ENCODE results near the gene FAM200C. TPM values are rescaled to one million over a fixed set of nuclear protein-coding genes. Genes with fewer than 3 reads are reported as not detected.

FAM200C gene
- total and polyA plus RNA-seq, 7 donors: 0.54 to 8.5 (median 1.4) TPM

- H3K4me1 ChIP-seq: peaks cover 22% of the 10 kb centered on the region
- H3K27me3 ChIP-seq (ENCODE audit: insufficient read depth in 3 of 3, low read length in 2 of 3): no peaks in the 10 kb centered on the region
- intact Hi-C loops (cut with DNase I): no loop called here
- DNase-seq: no peak
- ATAC-seq: no peak
- TF ChIP-seq, protein P1, sequence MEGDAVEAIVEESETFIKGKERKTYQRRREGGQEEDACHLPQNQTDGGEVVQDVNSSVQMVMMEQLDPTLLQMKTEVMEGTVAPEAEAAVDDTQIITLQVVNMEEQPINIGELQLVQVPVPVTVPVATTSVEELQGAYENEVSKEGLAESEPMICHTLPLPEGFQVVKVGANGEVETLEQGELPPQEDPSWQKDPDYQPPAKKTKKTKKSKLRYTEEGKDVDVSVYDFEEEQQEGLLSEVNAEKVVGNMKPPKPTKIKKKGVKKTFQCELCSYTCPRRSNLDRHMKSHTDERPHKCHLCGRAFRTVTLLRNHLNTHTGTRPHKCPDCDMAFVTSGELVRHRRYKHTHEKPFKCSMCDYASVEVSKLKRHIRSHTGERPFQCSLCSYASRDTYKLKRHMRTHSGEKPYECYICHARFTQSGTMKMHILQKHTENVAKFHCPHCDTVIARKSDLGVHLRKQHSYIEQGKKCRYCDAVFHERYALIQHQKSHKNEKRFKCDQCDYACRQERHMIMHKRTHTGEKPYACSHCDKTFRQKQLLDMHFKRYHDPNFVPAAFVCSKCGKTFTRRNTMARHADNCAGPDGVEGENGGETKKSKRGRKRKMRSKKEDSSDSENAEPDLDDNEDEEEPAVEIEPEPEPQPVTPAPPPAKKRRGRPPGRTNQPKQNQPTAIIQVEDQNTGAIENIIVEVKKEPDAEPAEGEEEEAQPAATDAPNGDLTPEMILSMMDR (IDR thresholded peaks at IDR 0.05): no peak
- H3K9me3 ChIP-seq: no peaks in the 10 kb centered on the region
- WGBS, 3 donors: 21 to 38% (median 32%) methylated on average over 7 of the region's 7 CpGs
- no peaks in the 10 kb centered on the region for H3K36me3 ChIP-seq (ENCODE audit: insufficient read depth in 1 of 2, low read depth in 1 of 2)
- H3K27ac ChIP-seq: peak overlapping the region; percentile 46
- H3K4me3 ChIP-seq: no peak overlapping the region
These were observed 42.5 kb downstream of the FAM200C start for GRCh38 chr5:160357394-160357793.

DNA sequence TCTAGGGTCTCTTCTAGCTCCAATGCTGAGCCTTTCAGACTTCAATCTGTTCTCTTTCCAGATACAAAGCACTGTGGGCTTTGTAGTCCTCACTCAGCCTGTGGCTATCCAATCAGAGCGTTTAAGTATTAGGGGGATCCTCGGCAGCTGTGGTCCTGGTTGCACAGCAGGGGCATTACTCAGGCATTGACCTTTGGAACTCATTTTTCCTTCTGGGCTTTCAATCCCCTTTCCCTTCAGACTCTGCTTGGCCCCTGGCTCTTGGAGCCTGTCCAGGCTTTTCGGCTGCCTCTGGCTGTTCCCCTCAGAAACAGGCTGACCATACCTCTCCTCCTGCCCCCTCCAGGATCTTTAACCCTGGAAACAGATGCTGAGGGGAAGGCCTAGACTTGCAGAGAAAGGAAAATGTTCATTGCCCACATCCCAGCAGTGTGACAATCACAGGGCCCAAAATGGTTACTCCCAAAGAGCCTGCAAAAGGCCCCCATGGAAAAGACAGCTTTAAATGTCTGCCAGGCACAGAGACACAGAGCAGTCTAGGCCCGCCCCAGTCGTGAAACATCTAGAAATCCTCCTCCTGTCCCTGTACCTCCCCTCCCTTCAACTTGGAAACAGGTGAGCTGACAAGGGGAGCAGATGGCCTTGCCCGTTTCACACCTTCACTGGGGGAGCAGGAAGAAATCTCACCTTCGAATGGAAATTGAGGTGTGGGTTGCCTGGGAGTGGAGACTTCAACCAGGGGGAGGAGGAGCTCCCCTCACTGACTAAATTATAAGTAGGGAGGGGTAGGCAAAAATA is 43.1 kb downstream of the FAM200C start:
- no peak for ATAC-seq
- Histone ChIP-seq H3K4me1 (peaks cover 22% of the 10 kb centered on the region), H3K27me3 (ENCODE audit: insufficient read depth in 3 of 3, low read length in 2 of 3) (no peaks in the 10 kb centered on the region), H3K9me3 (no peaks in the 10 kb centered on the region), H3K27ac (peak overlapping the region; percentile 46), H3K4me3 (no peak overlapping the region), H3K36me3 (ENCODE audit: insufficient read depth in 1 of 2, low read depth in 1 of 2) (no peaks in the 10 kb centered on the region)
- TF ChIP-seq, protein P1 (IDR thresholded peaks at IDR 0.05): no peak
- WGBS, 3 donors: 50 to 64% (median 53%) methylated on average over 7 of the region's 7 CpGs
- DNase-seq: no peak
- intact Hi-C loops (cut with DNase I): no loop called here

DNA sequence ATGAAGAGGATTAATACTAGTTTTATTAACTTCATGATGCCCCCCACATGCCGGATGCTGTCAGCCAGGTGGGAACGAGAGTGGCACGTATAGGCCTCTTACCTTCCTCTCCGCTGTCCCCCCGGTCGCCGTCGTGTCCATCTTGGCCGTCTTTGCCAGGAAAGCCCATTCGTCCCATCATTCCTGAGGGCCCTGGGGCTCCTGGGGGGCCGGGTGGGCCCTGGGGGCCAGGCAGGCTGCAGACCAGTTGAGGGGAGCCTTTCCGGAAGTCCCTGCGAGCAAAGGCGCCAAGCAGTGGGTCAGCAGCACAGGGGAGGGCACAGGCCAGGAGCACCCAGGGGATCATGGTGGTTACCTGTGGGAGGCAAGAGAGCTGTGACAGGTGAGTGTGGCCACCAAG is 45.2 kb downstream of the FAM200C start:
- TF ChIP-seq, protein P1 (IDR thresholded peaks at IDR 0.05): no peak

GRCh38 chr5:160353379-160353778 is 46.5 kb downstream of the FAM200C start:
- Histone ChIP-seq H3K4me3 (no peak overlapping the region), H3K9me3 (no peaks in the 10 kb centered on the region), H3K27ac (peak overlapping the region; percentile 55), H3K27me3 (ENCODE audit: insufficient read depth in 3 of 3, low read length in 2 of 3) (no peaks in the 10 kb centered on the region), H3K36me3 (ENCODE audit: insufficient read depth in 1 of 2, low read depth in 1 of 2) (no peaks in the 10 kb centered on the region), H3K4me1 (peaks cover 21% of the 10 kb centered on the region)
- 26 to 47% (median 30%) methylated on average over 8 of the region's 8 CpGs for WGBS, 3 donors
- DNase-seq: peak; percentile 69 to 87
- ATAC-seq: peak; percentile 97 to 99 (median 98)
- intact Hi-C loops (cut with DNase I): no loop called here
- TF ChIP-seq, protein P1 (IDR thresholded peaks at IDR 0.05): no peak

More for the DNA sequence above, 45.2 kb downstream of the FAM200C start:
- Histone ChIP-seq H3K27ac (no peak overlapping the region), H3K4me1 (peaks cover 22% of the 10 kb centered on the region), H3K9me3 (no peaks in the 10 kb centered on the region), H3K36me3 (ENCODE audit: insufficient read depth in 1 of 2, low read depth in 1 of 2) (no peaks in the 10 kb centered on the region), H3K4me3 (no peak overlapping the region), H3K27me3 (ENCODE audit: insufficient read depth in 3 of 3, low read length in 2 of 3) (no peaks in the 10 kb centered on the region)
- DNase-seq (no peak), ATAC-seq (no peak)
- intact Hi-C loops (cut with DNase I): no loop called here
- 95 to 97% (median 96%) methylated on average over 14 of the region's 14 CpGs for WGBS, 3 donors

Measured in psoas muscle (tissue), 8 donors.